ENCODE results near the gene DDX39B.

The DDX39B gene

GRCh38 chr6:31547727-31548543 lies 6.1 kb upstream of the DDX39B start:
- DNase-seq (no peak), ATAC-seq (no peak)

GRCh38 chr6:31546958-31547726 lies 5.3 kb upstream of the DDX39B start, which contains the start of gene NFKBIL1:
TSS of gene NFKBIL1 (plus strand) at chr6:31547608. CDS start at chr6:31547695, 87 bp downstream.
- ATAC-seq (peak; percentile 91), DNase-seq (peak; percentile 93)

- DNase-seq (peak; percentile 93), ATAC-seq (peak; percentile 71)
Measured at GRCh38 chr6:31546339-31546957, 4.6 kb upstream of the DDX39B start, which contains the start of gene ATP6V1G2. TSS of gene ATP6V1G2 (minus strand) at chr6:31546608. CDS start at chr6:31546559, 49 bp downstream.

GRCh38 chr6:31545291-31545690 lies 3.5 kb upstream of the DDX39B start:
- no peak for DNase-seq
- no peak for ATAC-seq

- DNase-seq (no peak), ATAC-seq (no peak)
Measured at GRCh38 chr6:31544676-31545075, 2.9 kb upstream of the DDX39B start.

GRCh38 chr6:31543639-31544038 lies 1.8 kb upstream of the DDX39B start:
- no peak for DNase-seq
- ATAC-seq, result no peak

- DNase-seq (peak; percentile 68), ATAC-seq (peak; percentile 10)
Measured at GRCh38 chr6:31541059-31541657, 645 bp downstream of the DDX39B start.

- DNase-seq (no peak), ATAC-seq (no peak)
Measured at GRCh38 chr6:31540640-31541039, 1.2 kb downstream of the DDX39B start.

- no peak for ATAC-seq
- DNase-seq, result no peak
Measured at GRCh38 chr6:31538805-31539400, 2.9 kb downstream of the DDX39B start.

GRCh38 chr6:31535538-31536324 lies 6.1 kb downstream of the DDX39B start:
- peak; percentile 16 for ATAC-seq
- DNase-seq, result no peak

- DNase-seq (no peak), ATAC-seq (no peak)
Measured at GRCh38 chr6:31534521-31535040, 7.2 kb downstream of the DDX39B start.

GRCh38 chr6:31534011-31534410 lies 7.8 kb downstream of the DDX39B start:
- ATAC-seq, result no peak

GRCh38 chr6:31533455-31533841 lies 8.4 kb downstream of the DDX39B start:
- DNase-seq, result no peak
- no peak for ATAC-seq

More at GRCh38 chr6:31534011-31534410, 7.8 kb downstream of the DDX39B start:
- DNase-seq, result no peak

GRCh38 chr6:31532644-31533454 lies 9.0 kb downstream of the DDX39B start:
- DNase-seq (no peak), ATAC-seq (no peak)

GRCh38 chr6:31531771-31532643 lies 9.8 kb downstream of the DDX39B start:
- no peak for ATAC-seq
- no peak for DNase-seq

GRCh38 chr6:31531162-31531561 lies 10.6 kb downstream of the DDX39B start:
- ATAC-seq (no peak), DNase-seq (no peak)

- no peak for ATAC-seq
- DNase-seq, result no peak
Measured at GRCh38 chr6:31530659-31531058, 11.1 kb downstream of the DDX39B start.

GRCh38 chr6:31529329-31530150 lies 12.3 kb downstream of the DDX39B start:
- ATAC-seq (no peak), DNase-seq (no peak)
